SK-N-SH (cell line): ENCODE measurements around the gene DAB1. TPM values are rescaled to one million over a fixed set of nuclear protein-coding genes. Genes with fewer than 3 reads are reported as not detected.

Experiments
- CTCF ChIA-PET: fragments of 300-600, 350-600 bp; formaldehyde crosslinking; extraction: SDS; loops from one replicate; lab custom pipeline; 2021; lab: Yijun Ruan, JAX
- POLR2A ChIA-PET: fragments of 350-600 bp; sonication (Branson Sonifier 250); formaldehyde crosslinking; extraction: SDS; loops from one replicate; lab custom pipeline; 2020; ENCODE audit warnings: antibody characterized with exemption, inconsistent platforms; lab: Yijun Ruan, JAX
- DNase-seq: peaks from one replicate; pipeline ENCODE4 v3.0.0; 2012
- H2AFZ ChIP-seq: fragments of 200-600 bp; sonication (generic); 2 replicates; pipeline ENCODE4 v1.8.1; 2016; ENCODE audit warnings: antibody characterized with exemption, mild to moderate bottlenecking, low read depth
- H3F3A ChIP-seq: fragments of 200-600 bp; sonication (generic); replicated peaks from 2 replicates; pipeline ENCODE3; 2016; ENCODE audit warnings: antibody characterized with exemption, mild to moderate bottlenecking; ENCODE audit not compliant: insufficient read depth
- H3K27ac ChIP-seq, 2 experiments: fragments of 200-500 bp in 1 of 2; fragments of 200-600 bp in 1 of 2; sonication (Bioruptor generic) in 1 of 2; sonication (generic), shearing (Covaris generic) in 1 of 2; 2 replicates each; pipeline versions ENCODE4 v1.5.1 to v1.6.1; 2014 to 2016; ENCODE audit warnings: low read depth in 2 of 2, inconsistent platforms in 1 of 2, low read length in 1 of 2, mild to moderate bottlenecking in 1 of 2, mixed read lengths in 1 of 2
- H3K27me3 ChIP-seq: fragments of 200-600 bp; sonication (generic), shearing (Covaris generic); 2 replicates; pipeline ENCODE4 v1.6.1; 2016; ENCODE audit warnings: mixed run types; ENCODE audit not compliant: insufficient read depth
- H3K36me3 ChIP-seq, 2 experiments: fragments of 200-500 bp in 1 of 2; fragments of 200-600 bp in 1 of 2; sonication (Bioruptor generic) in 1 of 2; sonication (generic) in 1 of 2; replicated peaks in 1 of 2; 2 replicates each; pipeline versions ENCODE3 to v1.5.1; 2014 to 2016; ENCODE audit warnings: low read length in 1 of 2, mild to moderate bottlenecking in 1 of 2; ENCODE audit not compliant: insufficient read depth in 2 of 2, control insufficient read depth in 1 of 2
- H3K4me1 ChIP-seq, 2 experiments: fragments of 200-500 bp in 1 of 2; fragments of 200-600 bp in 1 of 2; sonication (Bioruptor generic) in 1 of 2; sonication (generic), shearing (Covaris generic) in 1 of 2; 2 replicates each; pipeline versions ENCODE4 v1.5.1 to v1.6.1; 2014 to 2016; ENCODE audit warnings: low read depth in 1 of 2, low read length in 1 of 2, mixed run types in 1 of 2; ENCODE audit not compliant: insufficient read depth in 2 of 2, control insufficient read depth in 1 of 2
- H3K4me2 ChIP-seq: fragments of 200-600 bp; sonication (generic), shearing (Covaris generic); 2 replicates; pipeline ENCODE4 v1.6.1; 2017; ENCODE audit warnings: mixed run types
- H3K4me3 ChIP-seq, 2 experiments: fragments of 200-500 bp in 1 of 2; fragments of 200-600 bp in 1 of 2; sonication (Bioruptor generic) in 1 of 2; sonication (generic), shearing (Covaris generic) in 1 of 2; 2 replicates each; pipeline versions ENCODE4 v1.5.1 to v1.8.1; 2014 to 2016; ENCODE audit warnings: low read depth in 2 of 2, inconsistent platforms in 1 of 2, low read length in 1 of 2, mild to moderate bottlenecking in 1 of 2, mixed read lengths in 1 of 2, moderate library complexity in 1 of 2
- H3K79me2 ChIP-seq: fragments of 200-600 bp; sonication (generic); 2 replicates; pipeline ENCODE4 v1.8.1; 2017; ENCODE audit warnings: mild to moderate bottlenecking; ENCODE audit not compliant: insufficient read depth
- H3K9ac ChIP-seq: fragments of 200-600 bp; sonication (generic); 2 replicates; pipeline ENCODE4 v1.6.1; 2017; ENCODE audit warnings: mixed run types
- H3K9me2 ChIP-seq: fragments of 200-600 bp; sonication (generic); 2 replicates; pipeline ENCODE4 v1.6.1; 2017; ENCODE audit warnings: mixed run types
- H3K9me3 ChIP-seq: fragments of 200-600 bp; sonication (generic); 2 replicates; pipeline ENCODE4 v1.6.1; 2017; ENCODE audit warnings: mixed run types, mild to moderate bottlenecking, moderate library complexity
- H4K20me1 ChIP-seq: fragments of 200-600 bp; sonication (generic); 2 replicates; pipeline ENCODE4 v1.6.1; 2017; ENCODE audit warnings: mild to moderate bottlenecking, mixed run types; ENCODE audit not compliant: insufficient read depth
- CHD2 ChIP-seq: fragments of 150-350 bp; IDR thresholded peaks from 2 replicates; pipeline ENCODE4 v1.6.1; 2018; ENCODE audit warnings: low read length; ENCODE audit not compliant: partially characterized antibody
- CTCF ChIP-seq: fragments of 200-600 bp; sonication (generic); IDR thresholded peaks from 2 replicates; pipeline ENCODE4 v1.6.1; 2017; ENCODE audit warnings: antibody characterized with exemption, mild to moderate bottlenecking, moderate library complexity
- EP300 ChIP-seq, 2 experiments: IDR thresholded peaks; 2 replicates each; pipeline versions ENCODE4 v1.4.0 to v1.6.1; 2012; ENCODE audit warnings: borderline replicate concordance in 1 of 2, low read depth in 1 of 2, low read length in 1 of 2
- FOXJ3 ChIP-seq: sonication (generic); formaldehyde crosslinking; IDR thresholded peaks from 2 replicates; pipeline ENCODE4 v1.5.1; 2020; ENCODE audit warnings: mild to moderate bottlenecking, missing genetic modification reagents
- GABPA ChIP-seq: IDR thresholded peaks from 2 replicates; pipeline ENCODE4 v1.4.0; 2012; ENCODE audit warnings: low read depth, mild to moderate bottlenecking
- GATA2 ChIP-seq: sonication (generic); formaldehyde crosslinking; IDR thresholded peaks from 2 replicates; pipeline ENCODE4 v1.5.0; 2020; ENCODE audit warnings: mild to moderate bottlenecking, missing genetic modification reagents
- MEF2A ChIP-seq: IDR thresholded peaks from 2 replicates; pipeline ENCODE4 v1.4.0; 2012; ENCODE audit warnings: low read depth, borderline replicate concordance
- NFIC ChIP-seq: IDR thresholded peaks from 2 replicates; pipeline ENCODE4 v1.4.0; 2012; ENCODE audit warnings: borderline replicate concordance
- NRF1 ChIP-seq: IDR thresholded peaks from 2 replicates; pipeline ENCODE4 v1.6.1; 2012; ENCODE audit warnings: low read depth, mild to moderate bottlenecking, low read length
- POLR2AphosphoS5 ChIP-seq: IDR thresholded peaks from 2 replicates; pipeline ENCODE4 v1.6.1; 2012; ENCODE audit warnings: low read depth, low read length
- RCOR1 ChIP-seq: fragments of 150-350 bp; IDR thresholded peaks from 2 replicates; pipeline ENCODE4 v1.6.1; 2017; ENCODE audit warnings: antibody characterized with exemption, low read length
- REST ChIP-seq: IDR thresholded peaks from 2 replicates; pipeline ENCODE4 v1.6.1; 2012; ENCODE audit warnings: mild to moderate bottlenecking, low read depth, low read length, moderate library complexity
- RFX5 ChIP-seq: IDR thresholded peaks from 2 replicates; pipeline ENCODE4 v1.6.1; 2012; ENCODE audit warnings: mild to moderate bottlenecking, improper control_type of control experiment, low read length
- RXRA ChIP-seq: IDR thresholded peaks from 2 replicates; pipeline ENCODE4 v1.4.0; 2012; ENCODE audit warnings: low read depth, mild to moderate bottlenecking, borderline replicate concordance
- YY1 ChIP-seq: IDR thresholded peaks from 2 replicates; pipeline ENCODE4 v1.4.0; 2012; ENCODE audit warnings: low read depth, mild to moderate bottlenecking
- WGBS: methylation state at CpG from one replicate; pipeline ENCODE4 v1.1.6; 2017; ENCODE audit warnings: low lambda C conversion rate; 5-methylcytosine and 5-hydroxymethylcytosine counted together
- polyA plus RNA-seq, 3 experiments: library from polyadenylated mRNA; depleted of rRNA; stranded (reverse); fragments of >200 nt; gene quantifications; 2 replicates each; pipeline ENCODE4 v1.2.3, GENCODE V29; 2012

The DAB1 gene
- polyA plus RNA-seq, 1 of the 3 experiments (the other 2 are of a cell fraction) = 2.9 TPM

GRCh38 chr1:57281324-57281723, 142.5 kb downstream of the DAB1 start:
- H3K9ac ChIP-seq = no peak overlapping the region
- no peaks in the 10 kb centered on the region for H3K9me2 ChIP-seq
- H3K27ac ChIP-seq = peak overlapping the region in 1 of 2 experiments; percentile 44; a peak in 1 of 4 replicates
- no peak overlapping the region for H3K4me3 ChIP-seq
- H3K9me3 ChIP-seq = no peaks in the 10 kb centered on the region
- H3K79me2 ChIP-seq = no peaks in the 10 kb centered on the region
- no peaks in the 10 kb centered on the region for H4K20me1 ChIP-seq
- H3K4me1 ChIP-seq = peaks cover 0 to 9% of the 10 kb centered on the region in 2 experiments; a peak in 2 of 4 replicates
- DNase-seq = peak; percentile 48
- peak; percentile 99 for TF ChIP-seq GATA2
- TF ChIP-seq RCOR1 = peak; percentile 99
- TF ChIP-seq EP300 (IDR thresholded peaks at IDR 0.05; ENCODE audit: borderline replicate concordance in 1 of 2, low read depth in 1 of 2, low read length in 1 of 2) = peak in 1 of 2 experiments; percentile 81; a peak in 1 of 4 replicates
- TF ChIP-seq YY1 = no peak
- TF ChIP-seq GABPA = no peak
- TF ChIP-seq NFIC = no peak
- no peak for TF ChIP-seq RFX5
- TF ChIP-seq POLR2AphosphoS5 = no peak
- TF ChIP-seq NRF1 = no peak
- peak; percentile 69 for TF ChIP-seq CHD2
- TF ChIP-seq FOXJ3 (CRISPR knock-in tag) = peak; percentile 65; the same call in 1 of the 2 replicates
- TF ChIP-seq RXRA = no peak
- no peak for TF ChIP-seq MEF2A
- no peak for TF ChIP-seq CTCF
- TF ChIP-seq REST = no peak
- TF ChIP-seq, all 33 proteins: peak for 5
- CTCF ChIA-PET = no interaction called here
- Histone ChIP-seq H3F3A (no peaks in the 10 kb centered on the region), H3K27me3 (no peaks in the 10 kb centered on the region), H3K4me2 (no peak overlapping the region), H3K36me3 (no peaks in the 10 kb centered on the region), H2AFZ (no peak overlapping the region)
- 59% methylated on average over 5 of the region's 5 CpGs for WGBS
- POLR2A ChIA-PET = no interaction called here
